Prostate gland (tissue), 2 donors: ENCODE data around the gene PIKFYVE.

ENCODE experiments used
- POLR2A ChIP-seq: fragments of 450-650 bp; IDR thresholded peaks from one replicate; pipeline ENCODE4 v1.6.1; 2016; ENCODE audit warnings: antibody characterized with exemption, mild to moderate bottlenecking
- POLR2AphosphoS5 ChIP-seq: sonication (generic); formaldehyde crosslinking; IDR thresholded peaks from one replicate; pipeline ENCODE4 v1.6.1; 2017; ENCODE audit warnings: antibody characterized with exemption
- TF ChIP-seq, protein P1 (sequence below), 4 experiments: fragments of 200-600 bp in 2 of 4; fragments of 450-650 bp in 2 of 4; sonication (generic) in 2 of 4; IDR thresholded peaks; 1 replicate in 3 of 4; 2 replicates in 1 of 4; pipeline ENCODE4 v1.5.1; 2016 to 2019; ENCODE audit warnings: antibody characterized with exemption in 4 of 4, mild to moderate bottlenecking in 2 of 4, moderate library complexity in 2 of 4

DNA sequence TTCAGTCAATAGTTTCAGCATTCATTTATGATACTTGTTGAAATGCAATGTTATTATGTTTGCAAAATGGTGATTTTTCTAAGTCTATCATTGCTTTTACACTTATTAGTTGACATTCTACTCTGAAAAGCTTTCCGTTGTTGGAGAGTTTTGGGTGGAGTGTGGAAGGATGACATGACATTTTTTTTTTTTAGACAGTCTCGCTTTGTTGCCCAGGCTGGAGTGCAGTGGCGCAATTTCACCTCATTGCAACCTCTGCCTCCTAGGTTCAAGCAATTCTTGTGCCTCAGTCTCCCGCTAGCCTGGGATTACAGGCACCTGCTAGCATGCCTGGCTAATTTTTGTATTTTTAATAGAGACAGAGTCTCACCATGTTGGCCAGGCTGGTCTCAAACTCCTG is 29.8 kb downstream of the PIKFYVE start:
- no peak for TF ChIP-seq POLR2AphosphoS5
- TF ChIP-seq, protein P1, sequence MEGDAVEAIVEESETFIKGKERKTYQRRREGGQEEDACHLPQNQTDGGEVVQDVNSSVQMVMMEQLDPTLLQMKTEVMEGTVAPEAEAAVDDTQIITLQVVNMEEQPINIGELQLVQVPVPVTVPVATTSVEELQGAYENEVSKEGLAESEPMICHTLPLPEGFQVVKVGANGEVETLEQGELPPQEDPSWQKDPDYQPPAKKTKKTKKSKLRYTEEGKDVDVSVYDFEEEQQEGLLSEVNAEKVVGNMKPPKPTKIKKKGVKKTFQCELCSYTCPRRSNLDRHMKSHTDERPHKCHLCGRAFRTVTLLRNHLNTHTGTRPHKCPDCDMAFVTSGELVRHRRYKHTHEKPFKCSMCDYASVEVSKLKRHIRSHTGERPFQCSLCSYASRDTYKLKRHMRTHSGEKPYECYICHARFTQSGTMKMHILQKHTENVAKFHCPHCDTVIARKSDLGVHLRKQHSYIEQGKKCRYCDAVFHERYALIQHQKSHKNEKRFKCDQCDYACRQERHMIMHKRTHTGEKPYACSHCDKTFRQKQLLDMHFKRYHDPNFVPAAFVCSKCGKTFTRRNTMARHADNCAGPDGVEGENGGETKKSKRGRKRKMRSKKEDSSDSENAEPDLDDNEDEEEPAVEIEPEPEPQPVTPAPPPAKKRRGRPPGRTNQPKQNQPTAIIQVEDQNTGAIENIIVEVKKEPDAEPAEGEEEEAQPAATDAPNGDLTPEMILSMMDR (IDR thresholded peaks at IDR 0.05), result no peak
- TF ChIP-seq POLR2A, result no peak
